OCI-LY7 (cell line): ENCODE measurements around the gene CTTNBP2NL. TPM values are rescaled to one million over a fixed set of nuclear protein-coding genes. Genes with fewer than 3 reads are reported as not detected.

Experiments
- BruUV-seq: library from RNA; stranded (reverse); fragments of 400-500 nt; replicated peaks from 2 replicates; lab custom pipeline; 2021; lab: Mats Ljungman, UMichigan
- CTCF ChIA-PET: fragments of 300-600 bp; sonication (Branson Sonifier 250); formaldehyde crosslinking; loops from one replicate; lab custom pipeline; 2022; ENCODE audit warnings: antibody characterized with exemption; ENCODE audit not compliant: unreplicated experiment; lab: Charles Lee
- POLR2A ChIA-PET: fragments of 300-600 bp; sonication (Branson Sonifier 250); formaldehyde crosslinking; loops from one replicate; lab custom pipeline; 2022; ENCODE audit warnings: antibody characterized with exemption; lab: Charles Lee
- DNase-seq: peaks from one replicate; pipeline ENCODE4 v3.0.0-alpha.2; 2015; ENCODE audit warnings: low spot score
- H2AFZ ChIP-seq: fragments of 200-600 bp; sonication (generic), shearing (Covaris generic); 2 replicates; pipeline ENCODE4 v1.6.1; 2014; ENCODE audit warnings: mild to moderate bottlenecking, antibody characterized with exemption, low read length, moderate library complexity
- H3K27ac ChIP-seq: fragments of 200-600 bp; sonication (generic); 2 replicates; pipeline ENCODE4 v1.5.1; 2014; ENCODE audit warnings: mixed run types, low read depth, mild to moderate bottlenecking, moderate library complexity, low read length, inconsistent platforms; ENCODE audit not compliant: poor library complexity, severe bottlenecking
- H3K36me3 ChIP-seq: fragments of 200-600 bp; sonication (generic); 2 replicates; pipeline ENCODE4 v1.6.1; 2014; ENCODE audit warnings: mild to moderate bottlenecking, antibody characterized with exemption, low read length, moderate library complexity, mixed read lengths; ENCODE audit not compliant: insufficient read depth
- H3K4me1 ChIP-seq: fragments of 200-600 bp; sonication (generic); 2 replicates; pipeline ENCODE4 v1.5.1; 2014; ENCODE audit warnings: mild to moderate bottlenecking, low read length; ENCODE audit not compliant: insufficient read depth, poor library complexity, severe bottlenecking
- H3K4me2 ChIP-seq: fragments of 200-600 bp; sonication (generic); 2 replicates; pipeline ENCODE4 v1.6.1; 2014; ENCODE audit warnings: mild to moderate bottlenecking, low read length
- H3K4me3 ChIP-seq: fragments of 200-600 bp; sonication (generic); 2 replicates; pipeline ENCODE4 v1.5.1; 2014; ENCODE audit warnings: mild to moderate bottlenecking, low read depth, low read length; ENCODE audit not compliant: poor library complexity, severe bottlenecking
- H3K79me2 ChIP-seq: fragments of 200-600 bp; sonication (generic); 2 replicates; pipeline ENCODE4 v1.6.1; 2016; ENCODE audit warnings: low read depth, mild to moderate bottlenecking, low read length, moderate library complexity, mixed read lengths; ENCODE audit not compliant: insufficient read depth
- H3K9me2 ChIP-seq: fragments of 200-600 bp; sonication (generic); 2 replicates; pipeline ENCODE4 v1.6.1; 2016; ENCODE audit warnings: mild to moderate bottlenecking, low read length, mixed read lengths; ENCODE audit not compliant: insufficient read depth
- H3K9me3 ChIP-seq: fragments of 200-600 bp; sonication (generic); 2 replicates; pipeline ENCODE4 v1.6.1; 2014; ENCODE audit warnings: mild to moderate bottlenecking, mixed run types, low read length, mixed read lengths
- H4K20me1 ChIP-seq: fragments of 200-600 bp; sonication (generic); 2 replicates; pipeline ENCODE4 v1.6.1; 2014; ENCODE audit warnings: mild to moderate bottlenecking, antibody characterized with exemption, low read length, moderate library complexity, mixed read lengths; ENCODE audit not compliant: insufficient read depth
- CTCF ChIP-seq: fragments of 200-600 bp; sonication (generic); conservative IDR thresholded peaks from 2 replicates; pipeline ENCODE4 v1.5.1; 2014; ENCODE audit warnings: mild to moderate bottlenecking, antibody characterized with exemption, low read length, moderate library complexity, mixed read lengths
- EZH2phosphoT487 ChIP-seq: fragments of 200-600 bp; sonication (generic); IDR thresholded peaks from 2 replicates; pipeline ENCODE4 v1.6.1; 2018; ENCODE audit warnings: low read depth, borderline replicate concordance, mild to moderate bottlenecking, mixed run types, antibody characterized with exemption, low read length, moderate library complexity, mixed read lengths
- intact Hi-C: fragments of 100-400 bp; cut with micrococcal nuclease; formaldehyde crosslinking; loops from one replicate; pipeline ENCODE4 v1.10.0; 2022; ENCODE audit not compliant: unreplicated experiment
- total RNA-seq, 2 experiments: library from RNA; depleted of rRNA in 1 of 2; stranded (reverse); fragments of >200 nt in 1 of 2; shearing (Covaris generic) in 1 of 2; gene quantifications; 2 replicates each; pipeline ENCODE4 v1.2.3, GENCODE V29; 2014 to 2022

Gene CTTNBP2NL
- total RNA-seq, 2 experiments from 2014 or later, result 1.5 to 8.7 TPM

GRCh38 chr1:112356765-112357164 is 39.2 kb upstream of the CTTNBP2NL start:
- DNase-seq, result no peak
- no peaks in the 10 kb centered on the region for H3K9me2 ChIP-seq
- no peak overlapping the region for H3K4me3 ChIP-seq
- no peaks in the 10 kb centered on the region for H3K79me2 ChIP-seq
- no TSS peak for BruUV-seq
- ChIA-PET CTCF (no interaction called here), POLR2A (interaction anchor here (1.2 kb wide), 1 partner anchor 254 kb away, joined by 3 read pairs; no protein-coding TSS in a partner anchor)
- H4K20me1 ChIP-seq, result no peaks in the 10 kb centered on the region
- H2AFZ ChIP-seq, result no peak overlapping the region
- no peaks in the 10 kb centered on the region for H3K36me3 ChIP-seq
- intact Hi-C loops, result no loop called here
- H3K27ac ChIP-seq, result no peak overlapping the region
- no peak for TF ChIP-seq CTCF
- no peak for TF ChIP-seq EZH2phosphoT487
- H3K9me3 ChIP-seq, result no peaks in the 10 kb centered on the region
- H3K4me2 ChIP-seq, result no peak overlapping the region
- no peaks in the 10 kb centered on the region for H3K4me1 ChIP-seq

GRCh38 chr1:112357467-112357866 is 38.5 kb upstream of the CTTNBP2NL start:
- Histone ChIP-seq H2AFZ (no peak overlapping the region), H3K27ac (no peak overlapping the region), H3K36me3 (no peaks in the 10 kb centered on the region), H3K4me3 (no peak overlapping the region), H3K79me2 (no peaks in the 10 kb centered on the region), H3K9me2 (no peaks in the 10 kb centered on the region), H3K9me3 (no peaks in the 10 kb centered on the region), H3K4me1 (no peaks in the 10 kb centered on the region), H3K4me2 (no peak overlapping the region), H4K20me1 (no peaks in the 10 kb centered on the region)
- intact Hi-C loops, result no loop called here
- ChIA-PET CTCF (no interaction called here), POLR2A (interaction anchor here (1.2 kb wide), 1 partner anchor 254 kb away, joined by 3 read pairs; no protein-coding TSS in a partner anchor)
- BruUV-seq, result no TSS peak
- DNase-seq, result no peak
- TF ChIP-seq CTCF (no peak), EZH2phosphoT487 (no peak)

GRCh38 chr1:112358061-112358770 is 37.8 kb upstream of the CTTNBP2NL start:
- Histone ChIP-seq H2AFZ (no peak overlapping the region), H3K9me3 (no peaks in the 10 kb centered on the region), H3K36me3 (no peaks in the 10 kb centered on the region), H4K20me1 (no peaks in the 10 kb centered on the region), H3K4me2 (no peak overlapping the region), H3K4me1 (no peaks in the 10 kb centered on the region), H3K4me3 (no peak overlapping the region), H3K27ac (no peak overlapping the region), H3K79me2 (no peaks in the 10 kb centered on the region), H3K9me2 (no peaks in the 10 kb centered on the region)
- TF ChIP-seq EZH2phosphoT487, result no peak
- ChIA-PET CTCF (no interaction called here), POLR2A (no interaction called here)
- DNase-seq, result no peak
- no TSS peak for BruUV-seq
- intact Hi-C loops, result no loop called here
